GM12864 (cell line): ENCODE measurements around the gene MCOLN3.
"Not testable (repeated sequence)": the region's sequence is repeated elsewhere in the genome, so short reads cannot be mapped to it uniquely, and the experiment has no call there.

Experiments
- DNase-seq: peaks from one replicate; pipeline ENCODE4 v3.0.0-alpha.2; 2011; ENCODE audit warnings: low read depth
- H3K4me3 ChIP-seq: 2 replicates; pipeline ENCODE4 v1.5.1; 2011; ENCODE audit warnings: mild to moderate bottlenecking, low read depth, low read length, control low read depth
- CTCF ChIP-seq: IDR thresholded peaks from 2 replicates; pipeline ENCODE4 v1.5.1; 2011; ENCODE audit warnings: low read depth, mild to moderate bottlenecking, moderate library complexity, low read length, control low read depth, inconsistent platforms; ENCODE audit errors: missing control alignments

MCOLN3 gene

GRCh38 chr1:84995484-84996334 is 52.6 kb downstream of the MCOLN3 start:
- peak overlapping the region; percentile 73 for H3K4me3 ChIP-seq
- DNase-seq: peak; percentile 80

GRCh38 chr1:84991097-84991920 is 57.0 kb downstream of the MCOLN3 start:
- no peak for DNase-seq
- no peak for TF ChIP-seq CTCF
- peak overlapping the region; percentile 5; the same call in 1 of the 2 replicates for H3K4me3 ChIP-seq

More at GRCh38 chr1:84995484-84996334, 52.6 kb downstream of the MCOLN3 start:
- no peak for TF ChIP-seq CTCF

GRCh38 chr1:84988588-84988987 is 59.7 kb downstream of the MCOLN3 start:
- no peak overlapping the region for H3K4me3 ChIP-seq
- TF ChIP-seq CTCF: no peak
- no peak for DNase-seq

GRCh38 chr1:84986561-84986960 is 61.7 kb downstream of the MCOLN3 start:
- not testable (repeated sequence) for H3K4me3 ChIP-seq

GRCh38 chr1:84985365-84985764 is 62.9 kb downstream of the MCOLN3 start:
- no peak for TF ChIP-seq CTCF
- DNase-seq: no peak
- no peak overlapping the region for H3K4me3 ChIP-seq

More at GRCh38 chr1:84986561-84986960, 61.7 kb downstream of the MCOLN3 start:
- not testable (repeated sequence) for DNase-seq

- TF ChIP-seq CTCF: no peak
- no peak for DNase-seq
- H3K4me3 ChIP-seq: no peak overlapping the region
Observed at GRCh38 chr1:84982395-84982794, 65.9 kb downstream of the MCOLN3 start.

GRCh38 chr1:84975035-84975434 is 73.3 kb downstream of the MCOLN3 start:
- TF ChIP-seq CTCF: no peak

More at GRCh38 chr1:84975035-84975434, 73.3 kb downstream of the MCOLN3 start:
- DNase-seq: no peak
- H3K4me3 ChIP-seq: peak overlapping the region; percentile 6; the same call in 1 of the 2 replicates
